AG04450 (cell line): ENCODE results near the gene ZMYND8. TPM values are rescaled to one million over a fixed set of nuclear protein-coding genes. Genes with fewer than 3 reads are reported as not detected.
"Not testable (repeated sequence)": the region's sequence is repeated elsewhere in the genome, so short reads cannot be mapped to it uniquely, and the experiment has no call there.

Source experiments
- CTCF ChIA-PET: fragments of 300-600, 350-600 bp; formaldehyde crosslinking; extraction: SDS; loops from one replicate; lab custom pipeline; 2022; ENCODE audit warnings: antibody characterized with exemption, inconsistent platforms; lab: Charles Lee
- POLR2A ChIA-PET: fragments of 350-600 bp; formaldehyde crosslinking; extraction: SDS; loops from one replicate; lab custom pipeline; 2021; ENCODE audit warnings: antibody characterized with exemption, inconsistent platforms; lab: Yijun Ruan, JAX
- DNase-seq: peaks from one replicate; pipeline ENCODE4 v3.0.0-alpha.2; 2011; ENCODE audit warnings: low read depth, low spot score
- H3K27ac ChIP-seq: one replicate; pipeline ENCODE4 v1.5.1; 2012; ENCODE audit warnings: low read depth, low read length, control low read depth
- H3K27me3 ChIP-seq: one replicate; pipeline ENCODE4 v1.6.0; 2012; ENCODE audit warnings: low read length; ENCODE audit not compliant: control insufficient read depth, insufficient read depth
- H3K4me3 ChIP-seq: 2 replicates; pipeline ENCODE4 v1.5.1; 2011; ENCODE audit warnings: mild to moderate bottlenecking, low read depth, low read length, control low read depth
- H3K9me3 ChIP-seq: 2 replicates; pipeline ENCODE4 v1.5.1; 2012; ENCODE audit warnings: low read length; ENCODE audit not compliant: control insufficient read depth, insufficient read depth
- polyA plus RNA-seq: library from polyadenylated mRNA; depleted of rRNA; stranded (reverse); fragments of >200 nt; gene quantifications from 2 replicates; pipeline ENCODE4 v1.2.3, GENCODE V29; 2011
- TF ChIP-seq, protein P1 (sequence below): IDR thresholded peaks from 2 replicates; pipeline ENCODE4 v1.5.1; 2011; ENCODE audit warnings: low read depth, low read length, control low read depth, inconsistent platforms

ZMYND8 gene
- polyA plus RNA-seq, 1 experiment, result 23.1 TPM

DNA sequence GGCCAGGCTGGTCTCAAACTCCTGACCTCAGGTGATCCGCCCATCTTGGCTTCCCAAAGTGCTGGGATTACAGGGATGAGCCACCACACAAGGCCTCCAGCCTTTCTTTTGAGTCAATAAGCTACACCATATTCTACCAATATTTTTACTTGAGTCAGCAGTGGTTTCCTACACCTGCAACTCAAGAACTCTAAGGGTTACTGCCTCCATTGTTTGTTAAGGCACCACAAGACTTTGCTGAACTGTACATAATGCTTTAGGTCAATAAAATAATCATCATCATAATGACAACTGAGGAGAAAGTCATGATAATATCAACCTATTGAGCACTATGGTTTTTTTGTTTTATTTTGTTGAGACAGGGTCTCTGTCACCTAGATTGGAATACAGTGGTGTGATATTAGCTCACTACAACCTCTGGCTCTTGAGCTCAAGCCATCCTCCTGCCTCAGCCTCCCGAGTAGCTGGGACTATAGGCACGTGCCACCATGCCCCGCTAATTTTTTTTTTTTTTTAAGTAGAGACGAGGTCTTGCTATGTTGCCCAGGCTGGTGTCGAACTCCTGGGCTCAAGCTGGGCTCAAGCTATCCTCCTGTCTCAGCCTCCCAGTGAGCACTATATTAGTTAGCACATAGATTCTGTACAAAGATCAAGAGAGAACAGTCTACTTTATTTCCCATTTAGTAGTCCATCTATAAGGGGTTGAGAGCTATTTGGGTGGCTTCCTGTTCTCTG is 34.9 kb upstream of the ZMYND8 start:
- Histone ChIP-seq H3K9me3 (no peaks in the 10 kb centered on the region), H3K27ac (peak overlapping the region; percentile 97), H3K4me3 (no peak overlapping the region), H3K27me3 (no peaks in the 10 kb centered on the region)
- ChIA-PET CTCF (interaction anchor here (0.6 to 3.8 kb wide), 6 partner anchors 8 to 639 kb away, joined by 3 to 29 read pairs (median 8); no protein-coding TSS in a partner anchor), POLR2A (interaction anchor here (0.9 to 1.0 kb wide), 2 partner anchors 110 to 118 kb away, joined by 3 to 5 read pairs; partner anchors contain the start of gene NCOA3)
- TF ChIP-seq, protein P1, sequence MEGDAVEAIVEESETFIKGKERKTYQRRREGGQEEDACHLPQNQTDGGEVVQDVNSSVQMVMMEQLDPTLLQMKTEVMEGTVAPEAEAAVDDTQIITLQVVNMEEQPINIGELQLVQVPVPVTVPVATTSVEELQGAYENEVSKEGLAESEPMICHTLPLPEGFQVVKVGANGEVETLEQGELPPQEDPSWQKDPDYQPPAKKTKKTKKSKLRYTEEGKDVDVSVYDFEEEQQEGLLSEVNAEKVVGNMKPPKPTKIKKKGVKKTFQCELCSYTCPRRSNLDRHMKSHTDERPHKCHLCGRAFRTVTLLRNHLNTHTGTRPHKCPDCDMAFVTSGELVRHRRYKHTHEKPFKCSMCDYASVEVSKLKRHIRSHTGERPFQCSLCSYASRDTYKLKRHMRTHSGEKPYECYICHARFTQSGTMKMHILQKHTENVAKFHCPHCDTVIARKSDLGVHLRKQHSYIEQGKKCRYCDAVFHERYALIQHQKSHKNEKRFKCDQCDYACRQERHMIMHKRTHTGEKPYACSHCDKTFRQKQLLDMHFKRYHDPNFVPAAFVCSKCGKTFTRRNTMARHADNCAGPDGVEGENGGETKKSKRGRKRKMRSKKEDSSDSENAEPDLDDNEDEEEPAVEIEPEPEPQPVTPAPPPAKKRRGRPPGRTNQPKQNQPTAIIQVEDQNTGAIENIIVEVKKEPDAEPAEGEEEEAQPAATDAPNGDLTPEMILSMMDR, result no peak
- no peak for DNase-seq

DNA sequence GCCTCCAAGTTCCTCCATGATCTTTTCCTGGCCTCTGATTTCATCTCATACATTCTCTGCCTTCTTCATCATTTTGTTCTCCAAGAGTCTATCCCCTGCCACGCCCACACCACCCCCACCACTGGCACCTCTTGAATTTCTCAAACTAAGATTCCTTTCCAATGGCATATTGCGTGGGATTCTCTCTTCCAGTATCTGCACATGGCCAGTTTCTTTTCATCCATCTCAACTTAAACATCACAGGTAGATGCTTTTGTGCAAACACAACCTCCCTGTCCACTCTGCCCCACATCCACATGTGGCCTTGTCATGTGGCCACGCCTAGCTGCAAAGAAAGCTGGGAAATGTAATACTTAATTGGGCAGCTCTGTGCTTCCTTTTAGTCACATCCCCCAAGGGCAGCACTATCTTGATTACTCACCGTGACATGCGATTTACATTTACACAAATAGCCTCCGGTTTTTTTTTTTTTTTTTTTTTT is 33.4 kb upstream of the ZMYND8 start:
- Histone ChIP-seq H3K9me3 (no peaks in the 10 kb centered on the region), H3K4me3 (no peak overlapping the region), H3K27me3 (no peaks in the 10 kb centered on the region), H3K27ac (no peak overlapping the region)
- TF ChIP-seq, protein P1, result no peak
- POLR2A ChIA-PET, result no interaction called here
- DNase-seq, result no peak
- CTCF ChIA-PET, result interaction anchor here (1.0 kb wide), 1 partner anchor 117 kb away, joined by 4 read pairs; no protein-coding TSS in a partner anchor

DNA sequence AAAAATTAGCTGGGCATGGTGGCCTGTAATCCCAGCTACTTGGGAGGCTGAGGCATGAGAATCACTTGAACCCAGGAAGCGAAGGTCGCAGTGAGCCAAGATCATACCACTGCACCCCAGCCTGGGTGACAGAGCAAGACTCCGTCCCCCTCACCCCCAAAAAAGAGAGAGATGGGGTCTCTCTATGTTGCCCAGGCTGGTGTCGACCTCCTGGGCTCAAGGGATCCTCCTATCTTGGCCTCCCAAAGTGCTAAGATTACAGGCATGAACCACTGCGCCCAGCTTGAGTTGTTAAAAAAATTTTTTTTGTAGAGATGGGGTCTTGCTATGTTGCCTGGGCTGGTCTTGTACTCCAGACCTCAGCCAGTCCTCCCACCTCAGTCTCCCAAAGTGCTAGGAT is 29.5 kb upstream of the ZMYND8 start:
- H3K27ac ChIP-seq, DNase-seq, POLR2A ChIA-PET, H3K9me3 ChIP-seq, H3K4me3 ChIP-seq, H3K27me3 ChIP-seq: not testable (repeated sequence)
- CTCF ChIA-PET, result interaction anchor here (5.7 to 8.8 kb wide), 2 partner anchors 111 to 235 kb away, joined by 69 to 561 read pairs; no protein-coding TSS in a partner anchor

DNA sequence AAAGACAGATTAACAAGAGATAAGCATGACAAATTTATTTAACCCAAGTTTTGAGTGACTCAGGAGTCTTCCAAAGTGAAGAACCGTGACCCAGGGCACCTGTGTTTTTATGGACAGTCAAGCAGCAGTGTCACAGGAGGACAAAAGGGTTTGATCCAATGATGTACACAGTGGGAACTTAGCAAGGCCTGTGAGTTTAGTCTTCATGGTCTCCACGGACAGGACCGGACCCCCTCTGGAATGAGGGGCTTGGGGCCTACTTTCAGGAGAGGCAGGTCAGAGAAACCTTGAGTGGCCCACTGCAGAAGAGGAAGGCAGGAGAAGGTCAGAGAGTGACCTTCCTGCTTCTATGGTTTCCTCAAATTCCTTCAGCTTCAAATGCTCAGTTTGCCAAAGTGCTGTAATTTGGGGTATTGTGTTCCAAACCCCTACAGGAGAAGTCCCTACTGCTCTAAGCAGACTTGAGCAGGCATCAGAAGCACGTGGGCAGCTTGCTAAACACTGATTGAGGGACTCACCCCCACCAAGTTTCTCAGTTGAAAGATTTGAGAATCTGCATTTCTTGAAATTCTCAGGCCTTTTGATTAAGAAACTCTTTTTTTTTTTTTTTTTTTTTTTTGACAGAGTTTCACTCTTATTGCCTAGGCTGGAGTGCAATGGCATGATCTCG is 26.4 kb upstream of the ZMYND8 start:
- ChIA-PET CTCF (interaction anchor here (0.5 to 8.8 kb wide), 50 partner anchors 10 to 1034 kb away, joined by 3 to 561 read pairs (median 10); partner anchors contain the start of gene ZMYND8), POLR2A (interaction anchor here (1.5 to 1.6 kb wide), 2 partner anchors 108 to 177 kb away, joined by 3 to 12 read pairs; no protein-coding TSS in a partner anchor)
- TF ChIP-seq, protein P1, result no peak
- H3K27me3 ChIP-seq, result no peaks in the 10 kb centered on the region
- DNase-seq, result no peak
- H3K9me3 ChIP-seq, result no peaks in the 10 kb centered on the region
- H3K4me3 ChIP-seq, result no peak overlapping the region
- no peak overlapping the region for H3K27ac ChIP-seq

DNA sequence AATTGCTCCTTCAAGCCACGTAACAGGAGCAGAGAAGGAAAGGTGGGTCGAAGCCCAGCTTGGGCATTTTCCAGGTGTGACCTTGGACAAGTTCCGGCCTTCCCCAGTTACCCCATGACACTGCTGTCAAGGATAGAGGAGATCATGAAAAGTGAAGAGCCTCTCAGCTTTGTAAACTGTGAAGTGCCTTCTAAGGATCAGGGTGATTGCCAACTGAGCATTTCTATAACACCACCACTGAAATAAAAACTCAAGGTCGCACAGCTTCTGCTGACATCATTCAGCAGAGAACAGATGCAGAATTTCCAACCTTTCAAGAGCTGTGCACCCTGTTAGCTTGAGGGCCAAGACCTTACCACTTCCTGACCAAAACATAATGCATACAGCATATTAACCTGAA is 24.0 kb upstream of the ZMYND8 start:
- no peak for DNase-seq

More for the DNA sequence above, 24.0 kb upstream of the ZMYND8 start:
- Histone ChIP-seq H3K27ac (peak overlapping the region; percentile 52), H3K4me3 (no peak overlapping the region), H3K27me3 (no peaks in the 10 kb centered on the region), H3K9me3 (no peaks in the 10 kb centered on the region)
- POLR2A ChIA-PET, result interaction anchor here (0.7 to 1.6 kb wide), 3 partner anchors 21 to 106 kb away, joined by 3 to 7 read pairs (median 3); no protein-coding TSS in a partner anchor
- CTCF ChIA-PET, result interaction anchor here (0.6 to 8.8 kb wide), 5 partner anchors 106 to 410 kb away, joined by 4 to 561 read pairs (median 8); no protein-coding TSS in a partner anchor
- TF ChIP-seq, protein P1, result no peak
